ENCODE data around the gene GAL3ST2. TPM values are rescaled to one million over a fixed set of nuclear protein-coding genes. Genes with fewer than 3 reads are reported as not detected.

GAL3ST2 gene
- total RNA-seq, 6 experiments from 2014 or later = 0.17 to 0.26 (median 0.23) TPM; not detected in 2

DNA sequence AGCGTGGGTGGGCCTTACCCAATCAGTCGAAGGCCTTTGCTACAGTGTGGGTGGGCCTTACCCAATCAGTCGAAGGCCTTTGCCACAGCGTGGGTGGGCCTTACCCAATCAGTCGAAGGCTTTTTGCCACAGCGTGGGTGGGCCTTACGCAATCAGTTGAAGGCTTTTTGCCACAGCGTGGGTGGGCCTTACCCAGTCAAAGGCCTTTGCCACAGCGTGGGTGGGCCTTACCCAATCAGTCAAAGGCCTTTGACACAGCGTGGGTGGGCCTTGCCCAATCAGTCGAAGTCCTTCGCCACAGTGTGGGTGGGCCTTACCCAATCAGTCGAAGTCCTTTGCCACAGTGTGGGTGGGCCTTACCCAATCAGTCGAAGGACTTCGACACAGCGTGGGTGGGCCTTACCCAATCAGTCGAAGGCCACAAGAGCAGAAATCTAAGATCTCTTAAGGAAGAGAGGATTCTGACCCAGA is 16.3 kb upstream of the GAL3ST2 start:
- Mint-ChIP-seq H3K27me3 (ENCODE audit: insufficient read depth) (peaks cover 3% of the 10 kb centered on the region), H3K4me1 (ENCODE audit: low read depth) (no peaks in the 10 kb centered on the region), H3K9me3 (peaks cover 9% of the 10 kb centered on the region), H3K36me3 (ENCODE audit: low read depth) (peaks cover 15% of the 10 kb centered on the region), H3K27ac (no peak overlapping the region), H3K4me3 (no peak overlapping the region)
- TF ChIP-seq, protein P1, sequence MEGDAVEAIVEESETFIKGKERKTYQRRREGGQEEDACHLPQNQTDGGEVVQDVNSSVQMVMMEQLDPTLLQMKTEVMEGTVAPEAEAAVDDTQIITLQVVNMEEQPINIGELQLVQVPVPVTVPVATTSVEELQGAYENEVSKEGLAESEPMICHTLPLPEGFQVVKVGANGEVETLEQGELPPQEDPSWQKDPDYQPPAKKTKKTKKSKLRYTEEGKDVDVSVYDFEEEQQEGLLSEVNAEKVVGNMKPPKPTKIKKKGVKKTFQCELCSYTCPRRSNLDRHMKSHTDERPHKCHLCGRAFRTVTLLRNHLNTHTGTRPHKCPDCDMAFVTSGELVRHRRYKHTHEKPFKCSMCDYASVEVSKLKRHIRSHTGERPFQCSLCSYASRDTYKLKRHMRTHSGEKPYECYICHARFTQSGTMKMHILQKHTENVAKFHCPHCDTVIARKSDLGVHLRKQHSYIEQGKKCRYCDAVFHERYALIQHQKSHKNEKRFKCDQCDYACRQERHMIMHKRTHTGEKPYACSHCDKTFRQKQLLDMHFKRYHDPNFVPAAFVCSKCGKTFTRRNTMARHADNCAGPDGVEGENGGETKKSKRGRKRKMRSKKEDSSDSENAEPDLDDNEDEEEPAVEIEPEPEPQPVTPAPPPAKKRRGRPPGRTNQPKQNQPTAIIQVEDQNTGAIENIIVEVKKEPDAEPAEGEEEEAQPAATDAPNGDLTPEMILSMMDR (IDR thresholded peaks at IDR 0.05) = no peak
- DNase-seq = no peak

DNA sequence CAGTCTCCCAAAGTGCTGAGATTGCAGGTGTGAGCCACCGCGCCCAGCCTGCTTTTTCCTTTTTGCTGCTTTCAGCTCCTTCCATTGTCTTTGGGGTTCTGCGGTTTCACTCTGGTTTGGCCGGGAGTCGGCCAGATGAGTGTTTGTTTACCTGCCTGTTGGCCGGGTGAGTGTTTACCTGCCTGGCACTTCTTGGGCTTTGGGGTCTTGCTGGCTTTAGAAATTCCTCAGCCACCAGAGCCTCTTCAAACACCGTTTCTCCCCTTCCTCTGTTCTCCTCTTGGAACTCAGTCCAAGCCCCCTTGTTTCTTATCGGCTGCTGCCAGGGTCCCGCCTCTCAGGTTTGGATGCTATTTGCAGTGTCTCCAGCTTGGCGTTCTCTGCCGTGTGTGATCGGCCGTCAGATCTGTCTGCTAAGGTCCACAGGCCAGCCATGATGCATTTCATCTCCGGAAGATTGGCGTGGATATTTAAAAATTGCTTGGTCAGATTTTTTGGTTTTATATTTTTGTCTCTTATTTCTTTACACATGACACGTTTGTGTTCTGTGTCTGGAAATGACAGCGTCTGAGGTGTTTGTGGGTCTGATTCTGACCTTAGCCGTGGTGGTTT is 14.2 kb upstream of the GAL3ST2 start:
- Mint-ChIP-seq H3K9me3 (peaks cover 9% of the 10 kb centered on the region), H3K4me3 (no peak overlapping the region), H3K4me1 (ENCODE audit: low read depth) (no peaks in the 10 kb centered on the region), H3K27ac (no peak overlapping the region), H3K27me3 (ENCODE audit: insufficient read depth) (peaks cover 3% of the 10 kb centered on the region), H3K36me3 (ENCODE audit: low read depth) (peaks cover 15% of the 10 kb centered on the region)
- DNase-seq = no peak
- TF ChIP-seq, protein P1 (IDR thresholded peaks at IDR 0.05) = no peak

DNA sequence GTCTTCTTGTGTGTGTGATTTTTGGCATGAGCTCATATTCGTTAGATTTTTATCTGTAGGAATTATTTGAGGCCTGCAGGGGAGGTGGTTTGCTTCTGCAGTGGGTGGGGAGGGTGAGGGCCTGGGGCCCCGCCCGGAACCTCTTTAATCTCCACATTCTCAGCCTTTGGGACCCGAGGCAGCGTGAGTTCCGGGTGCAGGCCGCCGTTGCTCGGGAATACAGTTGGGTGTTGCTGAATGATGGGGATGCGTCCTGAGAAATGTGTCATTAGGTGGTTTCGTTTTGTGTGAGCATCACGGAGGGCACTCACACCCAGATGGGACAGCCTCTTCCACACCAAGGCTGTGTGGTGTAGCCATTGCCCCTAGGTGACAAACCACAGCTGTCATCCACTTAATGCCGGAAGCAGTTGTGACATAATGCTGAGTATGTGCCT is 13.7 kb upstream of the GAL3ST2 start:
- no peak for DNase-seq
- Mint-ChIP-seq H3K27ac (no peak overlapping the region), H3K36me3 (ENCODE audit: low read depth) (peaks cover 15% of the 10 kb centered on the region), H3K27me3 (ENCODE audit: insufficient read depth) (peaks cover 3% of the 10 kb centered on the region), H3K9me3 (peaks cover 9% of the 10 kb centered on the region), H3K4me3 (no peak overlapping the region), H3K4me1 (ENCODE audit: low read depth) (no peaks in the 10 kb centered on the region)
- TF ChIP-seq, protein P1 (IDR thresholded peaks at IDR 0.05) = no peak

DNA sequence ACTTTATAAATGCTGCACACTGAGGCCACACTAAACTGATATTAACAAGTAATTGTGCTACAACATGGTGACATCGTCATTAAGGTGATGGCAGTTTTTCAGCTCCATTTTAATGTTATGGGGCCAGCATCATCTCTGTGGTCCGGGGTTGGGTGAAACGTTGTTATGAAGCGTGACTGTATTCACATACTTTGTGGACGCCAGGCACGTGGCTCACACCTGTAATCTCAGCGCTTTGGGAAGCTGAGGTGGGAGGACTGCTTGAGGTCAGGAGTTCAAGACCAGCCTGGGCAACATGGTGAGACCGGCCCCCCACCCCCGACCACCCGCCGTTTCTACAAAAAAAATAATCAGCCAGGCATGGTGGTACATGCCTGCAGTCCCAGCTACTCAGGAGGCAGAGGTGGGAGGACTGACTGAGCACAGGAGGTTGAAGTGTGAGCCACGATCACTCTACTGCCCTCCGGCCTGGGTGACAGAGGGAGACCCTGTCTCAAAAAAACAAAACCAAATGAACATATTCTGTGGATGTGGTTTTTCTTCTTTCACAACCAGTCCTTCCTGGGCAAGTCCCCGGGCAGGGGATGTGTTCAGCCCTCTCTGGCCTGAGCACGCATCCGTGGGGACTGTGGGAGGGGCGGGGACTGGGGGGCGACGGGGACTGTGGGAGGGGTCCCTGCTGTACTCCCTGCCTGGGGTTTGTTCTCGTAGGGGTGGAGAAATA is 12.9 kb upstream of the GAL3ST2 start:
- Mint-ChIP-seq H3K27ac (no peak overlapping the region), H3K4me3 (no peak overlapping the region), H3K9me3 (peaks cover 9% of the 10 kb centered on the region), H3K4me1 (ENCODE audit: low read depth) (no peaks in the 10 kb centered on the region), H3K27me3 (ENCODE audit: insufficient read depth) (peaks cover 3% of the 10 kb centered on the region), H3K36me3 (ENCODE audit: low read depth) (peaks cover 15% of the 10 kb centered on the region)
- DNase-seq = no peak
- TF ChIP-seq, protein P1 (IDR thresholded peaks at IDR 0.05) = no peak

DNA sequence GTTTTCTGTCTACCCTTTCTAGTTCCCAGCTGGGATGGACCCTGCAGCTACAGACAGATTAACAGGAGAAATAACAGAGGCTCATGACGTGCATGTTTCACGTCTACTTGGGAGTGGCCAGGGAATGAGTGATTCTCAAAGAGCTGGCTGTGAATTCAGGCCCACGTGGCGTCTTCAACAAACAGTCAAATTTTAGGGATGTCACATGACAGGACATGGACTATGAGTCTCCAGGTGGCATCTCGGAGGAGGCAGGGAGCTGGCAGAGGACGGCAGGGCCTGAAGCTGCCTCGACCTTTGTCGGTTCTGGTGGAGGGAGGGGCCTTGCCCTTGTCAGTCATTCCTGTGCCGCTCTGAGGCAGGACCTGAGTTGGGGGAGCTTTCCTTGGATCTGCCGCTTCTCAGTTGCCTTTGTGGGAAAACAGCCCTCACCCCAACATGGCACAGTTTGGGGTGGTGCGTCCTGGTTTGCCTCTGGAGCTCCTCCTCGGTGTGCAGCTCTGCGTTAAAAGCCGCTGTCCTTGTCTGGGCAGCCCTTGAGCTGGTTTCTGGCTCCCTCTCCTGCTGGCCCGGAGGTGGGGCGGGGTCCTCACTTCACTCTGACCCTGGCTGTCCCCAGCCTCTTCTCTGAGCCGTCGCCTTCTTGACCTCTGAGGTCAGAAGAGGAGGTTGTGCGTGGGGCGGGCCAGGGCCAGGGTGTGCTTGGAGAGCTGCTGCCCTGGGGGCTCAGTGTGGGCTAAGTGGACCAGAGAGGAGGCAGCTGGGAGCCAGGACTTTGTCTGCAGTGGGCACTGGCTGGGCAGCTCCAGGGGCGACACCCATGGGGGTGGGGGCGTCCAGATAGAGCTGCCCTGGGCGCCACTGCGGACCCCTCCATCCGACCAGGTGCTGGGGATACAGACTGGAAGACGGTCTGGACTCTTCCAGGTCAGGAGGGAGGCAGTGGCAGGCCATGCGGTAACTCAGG is 12.1 kb upstream of the GAL3ST2 start:
- Mint-ChIP-seq H3K4me1 (ENCODE audit: low read depth) (no peaks in the 10 kb centered on the region), H3K9me3 (peaks cover 8% of the 10 kb centered on the region), H3K36me3 (ENCODE audit: low read depth) (peaks cover 10% of the 10 kb centered on the region), H3K27me3 (ENCODE audit: insufficient read depth) (peaks cover 3% of the 10 kb centered on the region), H3K27ac (no peak overlapping the region), H3K4me3 (no peak overlapping the region)
- TF ChIP-seq, protein P1 (IDR thresholded peaks at IDR 0.05) = no peak
- no peak for DNase-seq

All from HFFc6 (cell line).